Skeletal muscle cell (primary cell): ENCODE data around the gene FNIP2.
"Not testable (repeated sequence)": the region's sequence is repeated elsewhere in the genome, so short reads cannot be mapped to it uniquely, and the experiment has no call there.

Experiments used
- DNase-seq: peaks from one replicate; pipeline ENCODE4 v3.0.0-alpha.2; 2010; ENCODE audit warnings: low read depth
- H3K4me3 ChIP-seq: 2 replicates; pipeline ENCODE4 v1.5.1; 2011; ENCODE audit warnings: low read depth, mild to moderate bottlenecking, control low read depth, low read length, moderate library complexity

The FNIP2 gene

GRCh38 chr4:158891256-158891655 lies 122.4 kb downstream of the FNIP2 start:
- DNase-seq: no peak
- no peak overlapping the region for H3K4me3 ChIP-seq

DNA sequence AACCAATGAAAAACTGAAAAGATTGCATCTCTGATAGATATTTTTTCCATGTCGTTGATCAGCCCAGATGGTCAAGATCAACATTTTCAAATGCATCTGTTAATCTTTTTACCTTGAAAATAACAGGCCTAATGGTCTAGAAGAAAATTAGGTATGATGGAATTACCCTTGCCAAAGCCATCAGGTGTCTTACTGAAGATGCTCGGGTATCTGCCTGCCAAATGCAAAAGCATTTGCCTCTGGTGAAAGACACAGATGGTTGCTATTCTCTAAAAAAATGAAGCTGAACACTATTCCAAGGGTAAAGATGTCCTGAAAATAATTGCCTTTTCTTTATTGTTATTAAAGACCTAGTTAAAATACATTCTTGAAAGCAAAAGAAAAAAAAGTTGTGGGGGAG lies 126.0 kb downstream of the FNIP2 start:
- no peak overlapping the region for H3K4me3 ChIP-seq
- DNase-seq: no peak

- no peak for DNase-seq
- no peak overlapping the region for H3K4me3 ChIP-seq
Measured at GRCh38 chr4:158895797-158896576, 127.2 kb downstream of the FNIP2 start.

DNA sequence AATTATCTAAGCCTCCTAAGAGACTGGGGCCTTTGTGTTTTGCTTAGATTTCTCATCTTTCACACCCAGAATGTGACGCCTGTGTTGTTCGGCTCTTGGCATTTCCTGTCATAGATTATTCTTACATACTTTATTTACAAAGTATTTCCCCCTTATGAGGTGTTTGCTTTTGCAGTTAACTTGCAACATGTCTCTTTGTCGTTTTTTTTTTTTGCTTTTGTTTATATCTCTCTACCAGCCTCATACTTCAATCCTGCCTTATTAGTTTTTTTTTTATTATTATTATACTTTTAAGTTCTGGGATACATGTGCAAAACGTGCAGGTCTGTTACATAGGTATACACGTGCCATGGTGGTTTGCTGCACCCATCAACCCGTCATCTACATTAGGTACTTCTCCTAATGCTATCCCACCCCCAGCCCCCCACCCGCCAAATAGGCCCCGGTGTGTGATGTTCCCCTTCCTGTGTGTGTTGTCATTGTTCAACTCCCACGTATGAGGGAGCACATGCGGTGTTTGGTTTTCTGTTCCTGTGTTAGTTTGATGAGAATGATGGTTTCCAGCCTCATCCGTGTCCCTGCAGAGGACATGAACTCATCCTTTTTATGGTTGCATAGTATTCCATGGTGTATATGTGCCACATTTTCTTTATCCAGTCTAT lies 127.9 kb downstream of the FNIP2 start:
- not testable (repeated sequence) for H3K4me3 ChIP-seq, DNase-seq

DNA sequence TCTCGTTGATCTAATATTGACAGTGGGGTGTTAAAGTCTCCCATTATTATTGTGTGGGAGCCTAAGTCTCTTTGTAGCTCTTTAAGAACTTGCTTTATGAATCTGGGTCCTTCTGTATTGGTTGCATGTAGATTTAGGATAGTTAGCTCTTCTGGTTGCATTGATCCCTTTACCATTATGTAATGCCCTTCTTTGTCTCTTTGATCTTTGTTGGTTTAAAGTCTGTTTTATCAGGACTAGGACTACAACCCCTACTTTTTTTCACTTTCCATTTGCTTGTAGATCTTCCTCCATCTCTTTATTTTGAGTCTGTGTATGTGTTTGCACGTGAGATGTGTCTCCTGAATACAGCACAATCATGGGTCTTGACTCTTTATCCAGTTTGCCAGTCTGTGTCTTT lies 131.6 kb downstream of the FNIP2 start:
- not testable (repeated sequence) for DNase-seq, H3K4me3 ChIP-seq

DNA sequence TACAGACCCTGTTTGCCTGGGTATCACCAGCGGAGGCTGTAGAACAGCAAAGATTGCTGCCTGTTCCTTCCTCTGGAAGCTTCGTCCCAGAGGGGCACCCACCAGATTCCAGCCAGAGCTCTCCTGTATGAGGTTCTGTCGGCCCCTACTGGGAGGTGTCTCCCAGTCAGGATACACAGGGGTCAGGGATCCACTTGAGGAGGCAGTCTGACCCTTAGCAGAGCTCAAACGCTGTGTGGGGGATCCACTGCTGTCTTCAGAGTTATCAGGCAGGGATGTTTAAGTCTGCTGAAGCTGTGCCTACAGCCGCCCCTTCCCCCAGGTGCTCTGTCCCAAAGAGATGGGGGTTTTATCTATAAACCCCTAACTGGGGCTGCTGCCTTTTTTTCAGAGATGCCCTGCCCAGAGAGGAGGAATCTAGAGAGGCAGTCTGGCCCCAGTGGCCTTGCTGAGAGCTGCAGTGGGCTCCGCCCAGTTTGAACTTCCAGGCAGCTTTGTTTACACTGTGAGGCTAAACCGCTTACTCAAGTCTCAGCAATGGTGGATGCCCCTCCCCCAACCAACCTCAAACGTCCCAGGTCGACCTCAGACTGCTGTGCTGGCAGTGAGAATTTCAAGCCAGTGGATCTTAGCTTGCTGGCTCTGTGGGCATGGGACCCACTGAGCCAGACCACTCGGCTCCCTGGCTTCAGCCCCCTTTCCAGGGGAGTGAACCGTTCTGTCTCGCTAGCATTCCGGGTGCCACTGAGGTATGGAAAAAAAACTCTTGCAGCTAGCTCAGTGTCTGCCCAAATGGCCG lies 133.7 kb downstream of the FNIP2 start:
- DNase-seq: peak; percentile 37
- not testable (repeated sequence) for H3K4me3 ChIP-seq

- no peak for DNase-seq
- no peak overlapping the region for H3K4me3 ChIP-seq
Measured at GRCh38 chr4:158903079-158903456, 134.2 kb downstream of the FNIP2 start.

- H3K4me3 ChIP-seq: no peak overlapping the region
- DNase-seq: no peak
Measured at GRCh38 chr4:158903472-158904043, 134.7 kb downstream of the FNIP2 start.

GRCh38 chr4:158904815-158905214 lies 136.0 kb downstream of the FNIP2 start:
- H3K4me3 ChIP-seq: no peak overlapping the region

GRCh38 chr4:158906073-158906472 lies 137.2 kb downstream of the FNIP2 start:
- H3K4me3 ChIP-seq: no peak overlapping the region
- no peak for DNase-seq

More at GRCh38 chr4:158904815-158905214, 136.0 kb downstream of the FNIP2 start:
- DNase-seq: no peak

- DNase-seq: no peak
Measured at GRCh38 chr4:158912390-158912789, 143.6 kb downstream of the FNIP2 start.

DNA sequence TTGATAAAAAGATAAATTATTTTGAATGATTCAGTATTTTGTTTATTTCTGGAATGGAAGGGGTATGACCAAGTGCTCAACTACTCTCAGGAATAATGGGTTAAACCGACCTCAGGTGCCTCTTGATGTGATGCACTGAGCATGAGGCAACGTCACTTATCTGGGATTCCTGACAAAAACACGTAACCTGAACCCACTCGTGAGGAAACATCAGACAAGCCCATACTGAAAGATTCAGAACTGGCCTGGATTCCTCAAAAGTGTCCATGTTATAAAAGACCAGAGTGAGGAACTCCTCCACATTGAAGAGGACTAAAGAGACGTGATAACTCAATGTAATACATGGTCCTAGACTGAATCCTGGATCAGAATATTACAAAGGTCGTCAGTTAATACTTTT lies 144.0 kb downstream of the FNIP2 start:
- no peak for DNase-seq
- H3K4me3 ChIP-seq: no peak overlapping the region

More at GRCh38 chr4:158912390-158912789, 143.6 kb downstream of the FNIP2 start:
- no peak overlapping the region for H3K4me3 ChIP-seq

DNA sequence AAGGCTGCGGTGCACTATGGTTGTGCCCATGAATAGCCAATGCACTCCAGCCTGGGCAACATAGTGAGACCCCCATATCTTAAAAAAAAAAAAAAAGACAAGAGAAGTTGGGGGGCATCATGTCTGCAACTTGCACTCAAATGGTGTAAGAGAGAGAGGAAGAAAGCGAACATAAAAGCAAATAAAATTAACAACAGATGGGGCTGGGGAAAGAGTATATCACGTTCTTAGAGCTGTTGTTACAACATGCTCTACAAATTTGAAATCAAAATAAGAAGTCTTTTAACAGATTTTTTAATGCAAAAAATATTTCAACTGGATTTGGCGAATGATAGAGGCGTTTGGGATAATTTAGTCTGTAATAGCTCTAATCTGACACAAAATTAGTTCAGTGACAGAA lies 144.9 kb downstream of the FNIP2 start:
- no peak for DNase-seq
- H3K4me3 ChIP-seq: no peak overlapping the region

GRCh38 chr4:158914218-158914617 lies 145.4 kb downstream of the FNIP2 start:
- H3K4me3 ChIP-seq: no peak overlapping the region
- peak; percentile 78 for DNase-seq

GRCh38 chr4:158915683-158916241 lies 146.9 kb downstream of the FNIP2 start:
- H3K4me3 ChIP-seq: no peak overlapping the region
- no peak for DNase-seq

- not testable (repeated sequence) for H3K4me3 ChIP-seq, DNase-seq
Measured at GRCh38 chr4:158920452-158920996, 151.7 kb downstream of the FNIP2 start.

- H3K4me3 ChIP-seq: not testable (repeated sequence)
Measured at GRCh38 chr4:158927774-158928173, 158.9 kb downstream of the FNIP2 start.

GRCh38 chr4:158929939-158930638 lies 161.3 kb downstream of the FNIP2 start:
- DNase-seq: no peak
- no peak overlapping the region for H3K4me3 ChIP-seq

More at GRCh38 chr4:158927774-158928173, 158.9 kb downstream of the FNIP2 start:
- not testable (repeated sequence) for DNase-seq

- no peak overlapping the region for H3K4me3 ChIP-seq
Measured at GRCh38 chr4:158930639-158930972, 161.8 kb downstream of the FNIP2 start.

More at GRCh38 chr4:158930639-158930972, 161.8 kb downstream of the FNIP2 start:
- DNase-seq: no peak
